NCI-H345 (cell line): Measurements from ENCODE around the gene BCL2L14.
A peak's percentile ranks its signal among the peaks of the same experiment; 100 is the strongest.

ENCODE experiments used
- DNase-seq: peaks from one replicate; lab custom pipeline; 2025; lab: John Stamatoyannopoulos, UW

BCL2L14 gene, protein sequence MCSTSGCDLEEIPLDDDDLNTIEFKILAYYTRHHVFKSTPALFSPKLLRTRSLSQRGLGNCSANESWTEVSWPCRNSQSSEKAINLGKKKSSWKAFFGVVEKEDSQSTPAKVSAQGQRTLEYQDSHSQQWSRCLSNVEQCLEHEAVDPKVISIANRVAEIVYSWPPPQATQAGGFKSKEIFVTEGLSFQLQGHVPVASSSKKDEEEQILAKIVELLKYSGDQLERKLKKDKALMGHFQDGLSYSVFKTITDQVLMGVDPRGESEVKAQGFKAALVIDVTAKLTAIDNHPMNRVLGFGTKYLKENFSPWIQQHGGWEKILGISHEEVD

DNA sequence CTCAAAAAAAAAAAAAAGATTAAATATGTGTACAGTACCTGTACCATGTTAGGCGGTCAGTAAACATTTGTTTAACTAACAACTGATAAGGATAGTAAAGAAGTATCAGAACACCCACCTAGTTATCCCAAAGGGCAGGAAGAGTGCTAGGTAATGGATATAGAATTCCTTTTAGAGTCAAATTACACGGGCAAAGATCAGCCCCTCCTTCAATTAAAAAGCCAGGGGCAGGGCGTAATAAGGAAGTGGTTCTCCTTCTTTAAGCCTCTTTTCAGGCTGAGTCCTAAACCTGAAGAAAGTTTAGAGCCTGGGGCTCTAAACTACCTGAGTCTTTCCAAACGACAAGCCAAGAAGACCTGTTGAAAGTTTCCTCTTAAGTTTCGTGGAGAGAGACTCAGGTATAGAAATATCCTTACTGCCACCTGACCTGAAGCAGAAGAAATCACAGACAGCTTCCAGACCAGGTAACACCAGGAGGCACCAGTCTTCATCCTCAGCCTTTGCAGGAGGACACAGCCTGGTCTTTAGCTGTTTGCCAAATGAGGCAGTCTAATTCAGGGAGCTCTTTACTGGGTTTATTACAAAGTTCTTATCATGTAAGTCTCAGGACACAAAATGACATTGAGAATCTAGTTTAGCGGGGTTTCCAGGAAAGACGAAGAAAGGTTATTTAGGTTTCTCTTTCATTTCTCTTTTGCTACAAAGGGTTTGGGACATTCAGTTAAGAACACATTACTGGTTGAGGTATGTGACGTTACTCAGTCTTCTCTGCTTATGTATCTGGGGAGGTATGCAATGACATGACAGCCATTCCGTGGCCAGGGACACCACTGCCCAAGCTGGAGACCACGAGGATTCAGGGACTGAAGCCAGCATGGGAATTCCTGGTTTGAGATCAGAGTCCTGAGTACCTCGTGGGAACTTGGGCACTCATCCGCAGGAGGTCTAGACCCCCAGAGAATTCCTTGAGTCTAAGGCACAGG, at the start of gene BCL2L14:
Gene BCL2L14, plus strand, starts transcription at position 266 of the 983 bp plus-strand sequence. CDS start 8,367 bp downstream, outside the sequence.
- no peak for DNase-seq

DNA sequence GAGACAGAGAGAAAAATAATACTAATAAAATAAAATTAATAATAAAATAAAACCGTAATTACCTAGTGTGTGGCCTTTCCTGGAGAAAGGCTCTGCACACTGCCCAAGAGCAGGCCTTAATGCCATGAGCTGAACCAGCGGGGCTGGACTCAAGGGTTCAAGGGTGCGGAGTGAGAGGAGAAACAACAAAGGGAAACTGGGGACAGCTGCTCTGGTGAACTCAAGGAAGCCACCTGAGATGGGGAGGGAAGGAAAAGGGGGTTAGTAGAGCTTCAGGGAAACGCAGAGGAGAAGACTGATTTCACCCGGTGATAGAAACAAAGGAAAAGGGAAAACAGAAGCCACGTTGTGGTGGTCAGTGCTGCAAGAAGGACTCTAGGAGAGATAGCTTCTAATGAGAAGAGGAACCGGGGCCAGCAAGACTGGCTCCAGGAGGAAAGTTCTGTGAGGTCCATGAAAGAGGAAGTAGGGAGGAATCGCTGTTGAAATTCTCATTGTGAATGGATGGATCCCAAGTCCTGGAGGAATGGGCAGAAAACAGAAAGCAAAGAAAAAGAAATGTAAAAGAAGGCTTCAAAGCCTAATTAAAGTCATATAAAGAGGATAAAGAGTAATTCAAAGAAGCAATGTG, 48.3 kb upstream of the BCL2L14 start:
- no peak for DNase-seq

DNA sequence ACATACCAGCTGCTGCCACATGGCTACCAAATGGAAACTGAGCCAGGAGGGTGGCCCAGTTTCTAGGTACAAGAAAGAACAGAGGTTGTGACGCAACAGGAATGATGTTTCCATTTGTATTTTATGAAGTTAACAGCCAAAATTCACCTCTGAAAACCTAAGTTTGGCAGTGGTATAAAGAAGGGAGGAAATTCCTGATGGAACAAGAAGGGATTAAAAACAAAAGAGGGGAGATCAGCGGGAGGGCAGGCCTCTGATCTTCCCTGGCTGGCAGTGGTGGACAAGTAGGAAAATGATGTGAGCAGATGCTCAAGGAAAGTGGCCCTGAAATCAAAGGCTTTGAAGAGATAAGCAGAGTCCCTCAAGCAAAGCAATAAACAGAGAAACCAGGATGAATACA, 47.3 kb upstream of the BCL2L14 start:
- DNase-seq = no peak

DNA sequence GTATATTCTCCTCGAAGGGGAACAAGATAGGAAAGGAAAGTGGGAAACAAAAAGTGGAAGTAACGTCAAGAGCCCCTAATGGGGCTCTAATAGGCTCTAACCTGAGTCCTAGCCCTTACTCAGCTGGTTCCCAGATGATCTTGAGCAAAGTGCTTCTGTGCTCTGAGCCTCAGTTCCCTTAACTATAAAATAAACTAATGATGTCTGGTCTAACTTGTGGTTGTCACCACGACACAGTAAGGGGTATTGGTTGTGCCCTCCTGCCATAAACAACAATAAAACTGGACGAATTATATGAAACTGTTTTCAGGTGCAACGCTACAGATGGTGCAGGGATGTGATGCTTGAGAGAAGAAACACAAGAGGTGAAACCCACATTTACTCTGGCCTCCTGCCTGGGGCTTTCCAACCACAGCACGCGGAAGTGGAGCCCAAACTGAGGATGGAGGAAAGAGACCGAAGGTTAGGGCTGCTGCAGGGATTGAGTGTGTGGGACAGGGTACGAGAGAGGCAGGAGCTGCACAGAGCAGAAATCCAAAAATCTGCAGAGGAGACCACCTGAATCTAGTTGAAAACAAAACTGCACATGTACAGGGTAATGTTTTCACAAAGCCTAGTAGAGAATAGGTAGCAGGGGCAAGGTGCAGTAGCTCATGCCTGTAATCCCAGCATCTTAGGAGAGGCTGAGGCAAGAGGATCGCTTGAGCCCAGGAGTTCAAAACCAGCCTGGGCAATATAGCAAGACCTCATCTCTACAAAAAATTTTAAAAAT, 45.6 kb upstream of the BCL2L14 start:
- DNase-seq = no peak

DNA sequence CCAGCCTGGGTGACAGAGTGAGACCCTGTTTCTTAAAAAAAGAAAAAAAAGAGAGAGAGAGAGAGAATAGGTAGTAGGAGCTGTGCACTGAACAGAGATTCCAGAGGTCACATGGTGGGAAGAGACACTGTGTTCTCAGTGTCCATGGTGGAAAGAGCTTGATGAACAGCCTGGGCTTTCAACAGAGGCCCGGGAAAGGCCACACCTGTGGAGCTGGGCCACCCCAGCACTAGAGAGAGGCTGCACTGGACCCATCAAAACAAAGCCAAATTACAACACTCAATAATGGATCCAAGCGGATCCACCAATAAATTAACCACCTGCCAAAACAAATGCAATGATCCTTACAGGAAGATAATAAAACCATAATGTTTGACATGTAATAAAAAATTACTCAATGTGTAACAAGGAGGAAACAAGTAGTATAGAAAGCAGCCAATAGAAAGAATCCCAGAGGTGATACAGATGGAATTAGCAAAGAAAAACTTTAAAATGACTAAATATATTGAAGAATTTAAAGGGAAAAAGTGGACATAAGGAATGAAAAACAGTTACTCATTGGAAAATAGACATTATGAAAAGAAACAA, 44.8 kb upstream of the BCL2L14 start:
- no peak for DNase-seq

DNA sequence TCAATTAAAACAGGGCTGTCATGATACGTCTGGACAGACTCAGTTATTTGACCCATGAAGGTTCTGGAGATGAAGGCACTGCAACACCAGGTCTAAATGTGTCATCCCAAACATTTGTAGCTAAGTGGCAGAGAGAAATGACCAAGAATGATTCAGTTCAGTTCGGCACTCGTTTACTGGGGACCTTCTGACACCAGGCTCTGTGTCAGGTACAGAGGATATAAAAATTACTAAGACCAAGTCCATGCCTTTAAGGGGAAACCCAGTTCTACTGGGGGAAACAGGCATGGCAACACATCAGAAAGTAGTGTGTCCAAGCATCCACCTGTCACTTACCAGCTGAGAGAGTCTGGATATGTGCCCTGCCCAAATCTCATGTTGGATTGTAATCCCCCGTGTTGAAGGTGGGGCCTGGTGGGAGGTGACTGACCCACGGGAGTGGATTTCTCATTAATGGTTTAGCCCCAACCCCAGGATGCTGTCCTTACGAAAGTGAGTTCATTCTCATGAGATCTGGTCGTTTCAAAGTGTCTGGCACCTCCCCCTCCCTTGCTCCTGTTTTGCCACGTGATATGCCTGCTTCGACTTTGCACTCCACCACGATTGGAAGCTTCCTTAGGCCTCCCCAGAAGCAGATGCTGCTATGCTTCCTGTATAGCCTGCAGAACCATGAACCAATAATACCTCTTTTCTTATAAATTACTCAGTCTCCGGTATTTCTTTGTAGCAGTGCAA, 41.9 kb upstream of the BCL2L14 start:
- no peak for DNase-seq

DNA sequence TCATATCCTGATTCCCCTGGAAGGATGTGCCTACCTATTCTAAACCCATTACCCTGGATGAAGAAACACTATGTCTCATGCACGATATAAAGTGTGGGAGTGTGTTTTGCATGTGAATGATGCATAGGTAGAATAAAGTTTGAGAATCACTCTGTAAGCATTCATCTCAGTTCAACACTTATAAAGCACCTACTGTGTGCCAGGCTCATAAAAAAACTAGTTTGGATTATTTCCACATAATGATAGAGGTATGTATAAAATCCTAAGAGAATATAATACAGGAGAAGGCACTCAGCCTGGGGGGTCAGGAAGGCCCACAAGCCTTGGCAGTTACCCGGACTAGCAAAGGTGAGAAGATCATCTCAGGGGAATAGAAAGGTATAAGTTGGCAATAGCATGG, 41.1 kb upstream of the BCL2L14 start:
- DNase-seq = no peak

DNA sequence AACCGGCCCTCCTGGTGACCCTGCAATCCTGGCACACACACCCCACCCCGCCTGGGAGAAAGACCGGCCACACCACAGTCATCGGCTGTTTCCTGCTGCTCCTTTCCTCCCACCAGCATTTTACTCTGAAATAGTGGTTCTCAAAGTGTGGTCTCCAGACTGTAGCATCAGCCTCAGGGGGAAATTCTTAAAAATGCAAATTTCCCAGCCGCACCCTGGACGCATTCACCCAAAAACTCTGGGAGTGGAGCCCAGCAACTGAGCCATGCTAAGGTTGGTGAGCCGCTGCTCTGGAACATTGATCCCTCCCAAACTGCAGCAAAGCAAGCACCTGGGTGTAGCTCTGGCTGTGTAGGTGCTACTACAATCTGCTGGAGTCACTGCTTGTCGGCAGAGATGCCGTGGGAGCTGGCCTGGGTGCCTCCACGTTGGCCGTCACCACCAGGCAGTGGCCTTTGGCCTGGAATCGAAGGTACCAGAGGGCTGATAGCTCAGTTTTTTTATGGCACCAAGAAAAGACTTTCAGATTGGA, 38.4 kb upstream of the BCL2L14 start:
- no peak for DNase-seq

DNA sequence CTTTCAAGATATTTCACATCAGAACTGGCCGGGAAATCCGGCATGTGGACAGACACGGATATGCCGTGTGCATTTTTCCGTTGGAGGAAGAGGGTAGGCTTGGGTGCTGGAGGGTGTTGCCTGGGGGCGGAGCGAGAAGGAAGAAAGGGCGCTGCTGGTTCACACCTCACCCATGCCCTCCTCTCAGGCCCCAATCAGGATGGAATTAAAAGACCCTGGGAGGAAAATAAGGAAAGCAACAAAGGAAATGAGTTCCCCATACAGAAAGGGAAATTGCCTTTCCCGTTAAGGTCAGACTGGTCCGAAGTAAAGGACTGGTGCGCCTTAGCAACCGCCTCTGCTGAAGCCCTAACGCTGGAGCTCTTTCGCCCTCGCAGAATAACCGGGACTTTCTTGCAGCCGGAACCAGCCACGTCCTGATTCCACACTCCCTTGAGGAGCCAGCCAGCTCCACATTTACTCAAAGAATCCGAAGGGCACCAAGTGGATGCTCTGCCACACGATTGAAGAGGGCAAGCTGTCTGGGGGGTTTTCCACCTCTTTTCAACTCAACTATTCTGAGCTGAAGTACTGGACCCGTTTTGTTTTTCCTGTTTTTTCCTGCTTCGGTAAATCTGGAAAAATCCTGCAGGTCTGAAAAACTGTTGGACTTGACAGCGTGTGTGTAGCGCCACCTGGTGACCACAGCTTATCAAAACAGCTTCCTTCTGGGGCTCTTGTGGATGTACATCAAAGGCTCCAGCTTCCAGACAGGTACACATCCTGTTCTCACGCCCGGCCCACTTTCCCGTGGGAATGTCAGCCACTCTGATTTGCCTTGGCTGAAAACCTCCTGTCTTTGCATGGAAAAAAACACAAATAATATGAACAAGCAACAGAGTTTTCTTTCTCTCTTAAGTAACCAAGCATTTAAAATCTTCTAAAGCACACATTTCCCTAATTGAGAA, 37.6 kb upstream of the BCL2L14 start:
- DNase-seq = peak; percentile 80

DNA sequence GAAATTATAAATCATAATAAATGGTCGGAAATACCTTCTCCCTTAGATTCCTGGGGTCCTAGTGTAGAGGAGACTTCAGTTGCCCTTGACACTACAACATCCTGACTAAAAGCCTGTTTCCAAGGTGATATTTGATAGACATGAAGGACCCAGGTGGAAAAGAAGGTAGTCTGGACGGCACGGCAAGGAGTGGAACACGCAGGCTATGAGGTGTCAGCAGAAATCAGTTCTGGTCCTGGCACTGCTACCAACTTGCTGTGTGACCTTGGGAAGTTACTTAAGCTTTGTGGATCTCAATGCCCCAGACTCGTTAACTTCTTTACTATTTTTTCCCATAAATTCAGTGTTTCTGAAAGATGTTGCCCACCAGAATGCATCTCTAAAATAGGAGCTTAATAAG, 36.9 kb upstream of the BCL2L14 start:
- DNase-seq = no peak

DNA sequence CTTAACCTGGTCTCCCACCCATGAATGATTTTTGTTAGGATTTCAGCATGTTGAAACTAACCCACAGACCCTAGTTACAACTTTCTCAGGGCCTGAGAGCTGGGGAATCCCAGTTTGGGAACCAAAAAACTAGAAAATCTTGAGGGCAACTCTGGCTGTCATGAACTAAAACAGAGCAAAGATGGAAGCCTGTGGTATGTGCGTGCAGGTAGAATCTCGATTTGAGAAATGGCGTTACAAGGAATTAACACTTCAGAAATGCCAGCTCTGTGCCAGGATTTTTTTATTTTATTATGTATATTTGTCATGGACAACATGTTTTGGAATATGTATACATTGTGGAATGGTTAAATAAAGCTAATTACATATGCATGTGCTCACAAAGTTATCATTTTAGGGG, 36.4 kb upstream of the BCL2L14 start:
- DNase-seq = no peak

DNA sequence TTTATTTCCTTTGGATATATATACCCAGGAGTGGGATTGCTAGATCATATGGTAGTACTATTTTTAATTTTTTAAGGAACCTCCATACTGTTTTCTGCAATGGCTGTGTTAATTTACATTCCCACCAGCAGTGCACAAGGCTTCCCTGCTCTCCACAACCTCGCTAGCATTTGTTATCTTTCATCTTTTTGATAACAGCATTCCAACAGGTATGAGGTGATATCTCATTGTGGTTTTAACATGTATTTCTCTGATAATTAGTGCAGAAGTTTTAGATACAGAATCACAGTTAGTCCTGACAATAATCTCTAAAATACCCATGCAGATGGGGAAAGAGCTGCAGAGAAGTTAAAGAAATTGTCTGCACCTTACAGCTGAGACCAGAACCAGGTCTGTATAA, 35.5 kb upstream of the BCL2L14 start:
- no peak for DNase-seq

DNA sequence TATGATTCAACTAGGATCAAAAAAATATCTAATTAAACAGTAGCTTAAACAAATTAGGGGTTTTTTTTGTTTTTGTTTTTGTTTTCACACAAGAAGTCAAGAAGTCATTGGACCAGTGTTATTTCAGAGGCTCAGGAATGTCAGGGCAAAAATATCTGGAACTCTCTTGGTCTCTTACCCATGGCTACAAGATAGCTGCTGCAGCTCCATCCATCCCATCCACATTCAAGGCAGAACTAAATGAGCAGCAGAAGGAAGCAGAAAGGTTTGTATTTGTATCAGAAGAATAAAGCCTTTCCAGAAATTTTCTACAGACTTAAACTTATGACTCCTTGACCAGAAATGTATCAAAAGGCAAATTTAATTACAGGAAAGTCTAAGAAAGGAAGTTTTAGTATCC, 33.8 kb upstream of the BCL2L14 start:
- no peak for DNase-seq

DNA sequence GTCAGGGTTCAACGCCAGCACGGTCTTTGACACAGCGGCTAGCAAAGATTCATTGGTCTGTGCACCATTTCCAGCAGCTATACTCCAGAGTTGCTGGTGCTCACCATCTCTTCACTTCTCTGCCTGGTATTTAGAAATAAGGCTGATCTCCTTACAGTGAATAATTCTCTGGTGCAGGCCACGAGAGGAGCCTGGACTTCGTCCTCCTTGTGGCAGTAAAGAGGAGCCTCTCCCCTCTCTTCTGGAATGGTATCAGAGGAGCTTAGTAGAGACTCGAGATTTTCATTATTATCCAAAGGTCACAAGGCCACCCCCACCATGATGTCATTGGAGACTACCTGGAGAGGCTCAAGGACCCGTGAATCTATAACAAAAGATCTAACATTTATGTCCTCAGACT, 30.8 kb upstream of the BCL2L14 start:
- no peak for DNase-seq

DNA sequence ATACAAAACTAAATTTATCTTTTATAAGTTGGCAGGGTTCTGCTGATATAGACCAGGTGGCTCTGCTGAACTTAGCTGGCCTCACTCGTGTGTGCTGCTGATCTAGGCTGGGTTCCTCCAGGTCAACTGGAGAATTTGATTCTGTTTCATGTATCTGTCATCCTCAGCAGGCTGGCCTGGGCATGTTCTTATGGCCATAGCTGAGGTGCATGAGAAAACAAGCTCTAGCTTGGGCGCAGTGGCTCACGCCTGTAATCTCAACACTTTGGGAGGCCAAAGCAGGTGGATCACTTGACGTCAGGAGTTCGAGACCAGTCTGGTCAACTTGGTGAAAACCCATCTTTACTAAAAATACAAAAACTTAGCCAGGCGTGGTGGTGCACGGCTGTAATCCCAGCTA, 24.3 kb upstream of the BCL2L14 start:
- DNase-seq = no peak

DNA sequence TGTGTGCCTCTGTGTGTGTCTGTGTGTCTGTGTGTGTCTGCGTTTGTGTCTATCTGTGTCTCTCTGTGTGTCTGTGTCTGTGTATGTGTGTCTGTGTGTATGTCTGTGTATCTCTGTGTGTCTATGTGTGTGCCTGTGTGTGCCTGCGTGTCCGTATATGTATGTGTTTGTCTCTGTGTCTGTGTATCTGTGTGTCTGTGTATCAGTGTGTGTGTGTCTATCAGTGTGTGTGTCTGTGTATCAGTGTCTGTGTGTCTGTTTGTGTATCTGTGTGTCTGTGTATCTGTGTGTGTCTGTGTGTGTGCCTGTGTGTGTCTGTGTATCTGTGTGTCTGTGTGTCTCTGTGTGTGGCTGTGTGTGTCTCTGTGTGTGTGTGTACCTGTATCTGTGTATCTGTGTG, 23.1 kb upstream of the BCL2L14 start:
- no peak for DNase-seq

DNA sequence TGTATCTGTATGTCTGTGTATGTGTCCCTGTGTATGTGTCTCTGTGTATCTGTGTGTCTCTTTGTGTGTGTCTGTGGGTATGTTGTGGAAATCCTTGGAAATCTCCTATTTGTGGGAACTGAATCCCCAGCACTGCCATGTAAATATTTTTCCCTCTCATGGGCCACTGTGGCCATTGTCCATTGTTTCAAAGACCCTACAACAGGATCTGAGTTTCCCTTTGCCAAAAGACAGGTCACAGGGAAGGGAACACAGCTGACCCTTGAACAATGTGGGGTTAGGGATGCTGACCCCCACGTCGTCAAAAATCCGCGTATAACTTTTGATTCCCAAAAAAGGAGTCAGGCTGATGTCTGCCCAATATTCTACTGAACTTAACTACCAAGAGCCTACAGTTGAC, 22.5 kb upstream of the BCL2L14 start:
- DNase-seq = no peak

DNA sequence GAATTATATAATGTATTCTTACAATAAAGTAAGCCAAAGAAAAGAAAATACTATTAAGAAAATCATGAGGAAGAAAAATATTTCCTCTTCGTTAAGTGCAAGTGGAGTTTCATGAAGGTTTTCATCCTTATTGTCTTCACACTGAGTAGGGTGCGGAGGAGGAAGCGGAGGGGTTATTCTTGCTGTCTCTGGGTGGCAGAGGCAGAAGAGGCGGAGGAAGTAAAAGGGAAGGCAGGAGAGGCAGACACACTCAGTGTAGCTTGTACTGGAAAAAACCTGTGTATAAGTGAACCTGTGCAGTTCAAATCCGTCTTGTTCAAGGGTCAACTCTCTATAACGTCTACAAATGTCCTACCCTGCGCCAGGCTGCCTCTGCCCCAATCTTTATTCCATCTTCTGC, 22.0 kb upstream of the BCL2L14 start:
- DNase-seq = no peak

DNA sequence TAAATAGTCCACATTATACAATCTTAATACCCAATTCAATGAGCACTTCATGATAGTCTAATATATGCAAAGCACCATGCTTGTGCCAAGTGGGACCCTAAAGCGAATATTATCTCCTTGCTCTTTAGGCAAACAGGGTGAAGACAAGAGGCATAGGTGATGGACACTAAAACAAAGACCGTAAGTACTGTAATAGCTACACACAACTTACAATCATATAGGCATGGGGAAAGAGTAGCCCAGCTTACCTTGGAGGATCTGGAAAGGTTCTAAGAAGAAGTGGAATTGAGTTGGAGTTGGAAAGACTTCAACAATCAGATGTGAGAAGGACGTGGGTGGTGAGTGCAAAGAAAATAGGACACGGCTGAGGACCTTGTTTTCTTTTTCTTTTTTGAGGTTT, 19.1 kb upstream of the BCL2L14 start:
- DNase-seq = no peak
